ENCODE data around the gene ONECUT1. TPM values are rescaled to one million over a fixed set of nuclear protein-coding genes. Genes with fewer than 3 reads are reported as not detected.
A peak's percentile ranks its signal among the peaks of the same experiment; 100 is the strongest.

Gene ONECUT1
- total and polyA plus RNA-seq, 9 donors = 0.08 to 0.21 TPM; not detected in 7

DNA sequence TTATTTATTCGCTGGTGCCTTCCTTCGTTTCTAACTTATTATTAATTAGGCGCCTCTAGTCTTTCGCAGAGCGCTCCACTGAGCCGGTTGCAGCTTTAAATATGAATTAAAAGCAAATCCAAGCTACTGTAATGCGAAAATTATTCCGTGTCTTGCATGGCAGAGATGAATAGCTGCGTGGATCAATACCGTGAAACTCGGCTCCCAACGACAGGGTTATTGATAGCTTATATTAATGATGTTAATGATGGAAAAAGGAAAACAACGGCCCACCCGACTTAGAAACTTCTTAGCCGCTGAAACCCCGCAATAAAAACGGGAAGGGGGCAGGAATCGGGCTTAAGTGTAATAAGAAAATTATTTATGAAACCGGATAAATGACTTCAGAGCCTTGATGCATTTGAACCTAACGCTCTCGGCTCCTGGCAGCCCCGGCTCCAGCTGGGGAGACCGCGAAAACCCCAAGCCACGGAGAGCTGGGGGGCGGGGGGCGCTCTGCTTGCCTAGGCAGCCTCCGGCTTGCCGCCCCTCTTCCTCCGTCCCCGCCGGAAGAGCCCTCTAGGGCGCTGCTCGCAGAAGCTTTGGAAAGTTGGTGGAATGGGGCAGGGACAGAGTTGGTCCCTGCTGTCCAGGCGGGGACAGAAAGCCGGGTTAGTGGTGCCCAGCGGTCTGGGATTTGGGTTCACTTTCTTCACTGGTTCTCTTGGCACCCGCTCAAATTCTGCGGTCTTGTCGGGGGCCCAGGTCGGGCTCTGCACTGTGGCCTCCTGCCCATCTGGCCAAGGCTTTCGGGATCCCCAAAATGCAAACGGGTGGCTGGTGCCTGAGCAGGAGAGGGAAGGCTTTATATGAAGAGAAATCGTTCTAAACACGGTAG, 7.7 kb upstream of the ONECUT1 start:
- Histone ChIP-seq H3K9me3 (replicated peaks; ENCODE audit: control insufficient read depth, low read depth, low read length) (no peaks in the 10 kb centered on the region), H3K36me3 (ENCODE audit: control insufficient read depth, insufficient read depth, low read length) (no peaks in the 10 kb centered on the region), H3K4me1 (ENCODE audit: control insufficient read depth, insufficient read depth, low read length) (peaks cover 5% of the 10 kb centered on the region), H3K4me3 (ENCODE audit: low read length) (no peak overlapping the region), H3K27ac (ENCODE audit: low read length) (no peak overlapping the region), H3K27me3 (ENCODE audit: control insufficient read depth, insufficient read depth, low read length) (peaks cover 98% of the 10 kb centered on the region)
- no peak for DNase-seq
- WGBS (ENCODE audit: insufficient coverage) = 3% methylated on average over 28 of the region's 45 CpGs

DNA sequence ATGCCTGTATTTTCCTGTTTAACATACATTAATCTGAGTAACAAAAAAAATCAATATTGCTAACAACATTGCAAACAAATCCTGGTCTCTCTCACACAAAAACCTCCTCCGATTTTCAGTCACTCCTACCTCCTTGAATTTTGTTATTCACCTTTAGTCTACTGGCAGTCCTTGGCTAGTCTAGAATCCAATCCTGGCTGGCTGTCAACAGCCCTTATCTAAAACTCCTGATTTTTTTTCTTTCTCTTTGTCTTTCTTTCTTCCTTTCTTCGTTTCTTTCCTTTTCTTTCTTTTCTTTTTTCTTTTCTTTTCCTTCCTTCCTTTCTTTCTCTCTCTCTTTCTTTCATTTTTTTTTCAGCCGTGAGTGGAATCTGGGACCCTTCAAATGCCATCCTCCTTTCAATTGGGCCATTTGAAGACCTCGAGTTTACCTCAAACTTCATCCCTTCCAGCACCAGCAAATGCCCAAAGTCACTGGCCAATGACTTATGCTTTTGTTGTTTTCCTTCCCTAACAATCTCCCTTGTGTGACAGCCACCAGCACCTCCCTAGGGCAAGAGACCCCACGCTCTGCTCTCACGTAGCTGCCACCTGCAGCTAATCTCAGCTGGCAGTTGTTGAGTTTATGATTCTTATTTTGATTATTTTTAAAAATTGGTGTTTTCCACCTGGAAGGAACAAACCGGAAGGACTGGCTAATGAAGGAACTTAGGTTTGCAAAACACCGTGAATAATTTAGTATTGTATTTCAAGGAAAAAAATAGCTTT, 6.8 kb upstream of the ONECUT1 start:
- Histone ChIP-seq H3K27me3 (ENCODE audit: control insufficient read depth, insufficient read depth, low read length) (peaks cover 95% of the 10 kb centered on the region), H3K36me3 (ENCODE audit: control insufficient read depth, insufficient read depth, low read length) (no peaks in the 10 kb centered on the region), H3K4me1 (ENCODE audit: control insufficient read depth, insufficient read depth, low read length) (peaks cover 5% of the 10 kb centered on the region), H3K9me3 (replicated peaks; ENCODE audit: control insufficient read depth, low read depth, low read length) (no peaks in the 10 kb centered on the region), H3K27ac (ENCODE audit: low read length) (no peak overlapping the region), H3K4me3 (ENCODE audit: low read length) (no peak overlapping the region)
- 2% methylated on average over 4 of the region's 8 CpGs for WGBS (ENCODE audit: insufficient coverage)
- no peak for DNase-seq

DNA sequence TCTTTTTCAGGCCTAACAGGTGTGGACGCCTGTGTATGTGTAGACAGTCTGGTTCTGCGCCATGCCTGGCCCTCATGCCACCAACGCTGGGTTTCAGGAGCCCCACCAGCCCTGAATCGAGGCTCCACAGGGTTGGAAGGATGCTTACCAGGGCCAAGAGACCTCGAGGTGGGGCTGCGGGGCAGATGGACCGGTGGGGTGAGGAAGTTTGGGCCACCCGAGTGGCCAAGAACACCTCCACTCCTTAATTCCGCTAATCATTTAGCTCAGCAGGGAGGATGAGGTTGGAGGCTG, 6.0 kb upstream of the ONECUT1 start:
- Histone ChIP-seq H3K9me3 (replicated peaks; ENCODE audit: control insufficient read depth, low read depth, low read length) (no peaks in the 10 kb centered on the region), H3K36me3 (ENCODE audit: control insufficient read depth, insufficient read depth, low read length) (no peaks in the 10 kb centered on the region), H3K4me1 (ENCODE audit: control insufficient read depth, insufficient read depth, low read length) (peaks cover 7% of the 10 kb centered on the region), H3K4me3 (ENCODE audit: low read length) (no peak overlapping the region), H3K27me3 (ENCODE audit: control insufficient read depth, insufficient read depth, low read length) (peaks cover 95% of the 10 kb centered on the region), H3K27ac (ENCODE audit: low read length) (no peak overlapping the region)
- 5% methylated on average over 3 of the region's 9 CpGs for WGBS (ENCODE audit: insufficient coverage)
- no peak for DNase-seq

DNA sequence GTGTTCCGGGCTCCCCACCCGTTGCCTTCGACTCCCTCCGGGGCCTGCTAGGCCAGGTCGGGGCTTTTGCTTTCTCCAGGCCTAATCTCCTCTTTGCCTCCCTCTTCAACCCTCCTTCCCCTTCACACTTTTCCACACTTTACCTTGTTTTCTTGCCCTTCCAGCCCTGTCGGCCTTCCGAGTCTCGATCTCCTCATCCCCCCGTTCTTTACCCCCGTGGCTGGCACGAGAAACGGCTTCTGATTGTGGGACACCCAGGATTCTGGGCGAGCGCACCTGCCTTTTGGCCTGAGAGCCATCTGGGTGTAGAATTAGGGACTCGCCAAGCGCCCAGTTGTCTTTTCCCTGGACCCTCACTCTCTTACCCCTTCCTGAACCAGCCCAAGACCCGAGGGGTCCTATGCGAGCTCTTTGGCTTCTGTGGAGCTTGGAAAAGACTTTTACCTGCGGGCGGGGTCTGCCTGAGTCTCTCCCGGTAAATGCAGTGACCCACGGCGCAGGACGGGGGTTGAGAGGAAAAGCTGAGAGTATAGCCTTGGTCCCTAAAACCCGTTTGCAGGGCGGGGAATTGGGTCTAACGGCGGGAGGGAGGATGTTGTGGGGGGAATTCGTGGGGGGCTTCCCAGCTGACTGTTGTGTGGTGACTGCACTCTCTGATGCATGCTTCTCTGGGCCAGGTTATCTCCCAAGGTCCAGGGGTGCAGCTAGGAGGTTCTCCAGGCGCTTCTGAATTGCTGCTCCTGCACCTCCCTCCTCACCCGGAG, 5.5 kb upstream of the ONECUT1 start:
- Histone ChIP-seq H3K9me3 (replicated peaks; ENCODE audit: control insufficient read depth, low read depth, low read length) (no peaks in the 10 kb centered on the region), H3K4me1 (ENCODE audit: control insufficient read depth, insufficient read depth, low read length) (peaks cover 12% of the 10 kb centered on the region), H3K27me3 (ENCODE audit: control insufficient read depth, insufficient read depth, low read length) (peaks cover 95% of the 10 kb centered on the region), H3K36me3 (ENCODE audit: control insufficient read depth, insufficient read depth, low read length) (no peaks in the 10 kb centered on the region), H3K4me3 (ENCODE audit: low read length) (no peak overlapping the region), H3K27ac (ENCODE audit: low read length) (no peak overlapping the region)
- no peak for DNase-seq
- 2% methylated on average over 29 of the region's 31 CpGs for WGBS (ENCODE audit: insufficient coverage)

DNA sequence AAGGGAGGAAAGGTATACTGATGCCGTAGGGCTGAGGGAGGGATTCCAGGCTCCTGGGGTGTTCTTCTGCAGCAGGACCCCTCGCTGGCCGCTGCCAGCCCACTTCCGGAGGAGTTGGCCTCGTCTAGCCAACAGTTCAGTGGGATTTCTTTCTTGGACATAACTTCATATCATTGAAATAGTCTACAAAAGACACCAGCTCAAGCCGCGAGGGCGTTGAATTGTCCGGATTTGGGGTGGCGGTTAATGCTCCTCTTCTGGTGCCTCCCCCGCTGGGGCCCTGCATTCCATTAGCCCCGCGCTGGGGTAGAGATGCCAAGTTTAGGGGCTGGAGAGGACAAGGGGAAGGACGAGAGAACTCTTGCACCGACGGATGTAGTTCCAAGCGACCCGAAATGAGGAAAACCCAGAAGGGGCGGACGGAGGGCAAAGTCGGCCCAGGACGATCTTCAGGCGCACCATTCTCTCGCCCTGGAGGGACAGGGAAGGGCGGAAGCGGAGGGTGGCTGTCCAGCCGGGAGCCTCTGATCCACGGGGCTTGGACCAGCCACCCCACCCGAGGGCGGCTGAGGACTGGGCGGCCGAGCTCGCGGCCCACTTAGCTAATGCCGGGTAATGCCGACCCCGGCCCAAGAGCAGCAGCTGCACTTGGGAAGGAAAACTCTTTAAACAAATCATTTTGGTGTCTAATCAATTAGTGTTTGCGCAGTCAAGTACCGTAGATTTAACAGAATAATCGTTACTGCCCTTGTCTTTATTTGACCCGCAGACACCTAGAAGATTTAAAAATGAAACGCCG, 4.7 kb upstream of the ONECUT1 start:
- DNase-seq = no peak
- no peaks in the 10 kb centered on the region for H3K36me3 ChIP-seq (ENCODE audit: control insufficient read depth, insufficient read depth, low read length)
- peaks cover 95% of the 10 kb centered on the region for H3K27me3 ChIP-seq (ENCODE audit: control insufficient read depth, insufficient read depth, low read length)
- peaks cover 16% of the 10 kb centered on the region for H3K4me1 ChIP-seq (ENCODE audit: control insufficient read depth, insufficient read depth, low read length)
- no peak overlapping the region for H3K4me3 ChIP-seq (ENCODE audit: low read length)
- no peak overlapping the region for H3K27ac ChIP-seq (ENCODE audit: low read length)
- 1% methylated on average over 37 of the region's 43 CpGs for WGBS (ENCODE audit: insufficient coverage)
- no peaks in the 10 kb centered on the region for H3K9me3 ChIP-seq (replicated peaks; ENCODE audit: control insufficient read depth, low read depth, low read length)

DNA sequence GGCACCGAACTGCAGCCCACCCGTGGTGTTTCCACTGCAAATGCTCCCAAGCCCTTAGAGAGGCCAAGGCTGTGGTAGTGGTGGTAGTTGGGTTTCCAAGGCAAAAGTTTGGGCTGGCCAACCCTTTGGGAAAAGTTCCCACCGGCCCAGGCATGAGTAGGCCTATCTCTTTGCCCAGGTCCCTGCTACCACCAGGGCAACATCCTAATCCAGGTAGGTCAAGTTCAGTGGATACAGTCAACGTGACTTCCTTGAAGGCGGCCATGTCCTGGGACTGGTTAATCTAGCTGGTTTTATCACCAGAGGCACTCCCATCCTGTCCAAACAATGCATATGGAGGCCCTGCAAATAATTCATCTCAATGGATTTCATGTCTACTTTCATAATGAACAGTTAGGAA, 1.6 kb upstream of the ONECUT1 start:
- no peak overlapping the region for H3K4me3 ChIP-seq (ENCODE audit: low read length)
- no peaks in the 10 kb centered on the region for H3K36me3 ChIP-seq (ENCODE audit: control insufficient read depth, insufficient read depth, low read length)
- WGBS (ENCODE audit: insufficient coverage) = 7% methylated on average over 4 of the region's 5 CpGs
- no peak overlapping the region for H3K27ac ChIP-seq (ENCODE audit: low read length)
- H3K27me3 ChIP-seq (ENCODE audit: control insufficient read depth, insufficient read depth, low read length) = peaks cover 95% of the 10 kb centered on the region
- no peak for DNase-seq
- no peaks in the 10 kb centered on the region for H3K9me3 ChIP-seq (replicated peaks; ENCODE audit: control insufficient read depth, low read depth, low read length)
- peaks cover 25% of the 10 kb centered on the region for H3K4me1 ChIP-seq (ENCODE audit: control insufficient read depth, insufficient read depth, low read length)

DNA sequence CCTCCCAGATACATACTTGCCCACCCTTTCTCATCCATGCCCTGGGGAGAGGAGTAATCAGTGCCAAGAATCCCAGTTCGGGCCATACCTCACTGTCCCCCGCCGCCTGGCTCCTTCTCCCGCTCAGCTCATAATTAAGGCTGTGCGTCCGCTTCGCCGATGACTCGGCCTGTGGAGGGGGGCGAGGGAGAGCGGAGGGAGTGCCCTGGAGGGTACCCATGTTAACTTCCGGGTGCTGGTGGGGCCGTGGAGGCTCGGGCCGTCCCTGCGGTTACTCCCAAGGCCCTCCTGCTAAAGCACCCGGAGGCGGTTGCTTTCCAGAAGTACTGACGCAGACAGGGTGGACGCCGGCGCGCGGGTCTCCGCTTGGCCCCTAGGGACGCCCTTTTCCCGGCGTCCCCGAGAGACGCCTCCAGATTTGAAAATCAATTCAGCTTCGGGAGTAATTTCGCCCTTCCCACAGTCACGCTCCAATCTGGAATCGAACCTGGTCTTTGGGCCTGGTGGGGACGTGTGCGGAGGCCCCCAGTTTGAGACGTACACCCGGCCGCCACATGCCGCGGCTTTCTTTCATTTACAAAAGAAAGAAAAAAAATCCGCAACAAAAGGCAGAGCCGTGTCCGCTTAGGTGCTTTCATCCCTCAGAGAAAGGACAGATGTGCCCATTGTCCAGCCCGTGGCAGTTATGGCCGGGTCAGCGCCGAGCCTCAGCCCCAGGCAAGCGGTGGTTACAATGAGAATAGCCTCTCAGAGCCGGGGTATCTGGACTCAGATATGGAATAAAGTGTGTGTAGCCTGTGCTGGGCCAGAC, 1.0 kb upstream of the ONECUT1 start:
- H3K4me3 ChIP-seq (ENCODE audit: low read length) = peak overlapping the region; percentile 10
- H3K36me3 ChIP-seq (ENCODE audit: control insufficient read depth, insufficient read depth, low read length) = no peaks in the 10 kb centered on the region
- no peaks in the 10 kb centered on the region for H3K9me3 ChIP-seq (replicated peaks; ENCODE audit: control insufficient read depth, low read depth, low read length)
- H3K27ac ChIP-seq (ENCODE audit: low read length) = no peak overlapping the region
- peaks cover 25% of the 10 kb centered on the region for H3K4me1 ChIP-seq (ENCODE audit: control insufficient read depth, insufficient read depth, low read length)
- H3K27me3 ChIP-seq (ENCODE audit: control insufficient read depth, insufficient read depth, low read length) = peaks cover 95% of the 10 kb centered on the region
- no peak for DNase-seq
- WGBS (ENCODE audit: insufficient coverage) = 3% methylated on average over 42 of the region's 50 CpGs

DNA sequence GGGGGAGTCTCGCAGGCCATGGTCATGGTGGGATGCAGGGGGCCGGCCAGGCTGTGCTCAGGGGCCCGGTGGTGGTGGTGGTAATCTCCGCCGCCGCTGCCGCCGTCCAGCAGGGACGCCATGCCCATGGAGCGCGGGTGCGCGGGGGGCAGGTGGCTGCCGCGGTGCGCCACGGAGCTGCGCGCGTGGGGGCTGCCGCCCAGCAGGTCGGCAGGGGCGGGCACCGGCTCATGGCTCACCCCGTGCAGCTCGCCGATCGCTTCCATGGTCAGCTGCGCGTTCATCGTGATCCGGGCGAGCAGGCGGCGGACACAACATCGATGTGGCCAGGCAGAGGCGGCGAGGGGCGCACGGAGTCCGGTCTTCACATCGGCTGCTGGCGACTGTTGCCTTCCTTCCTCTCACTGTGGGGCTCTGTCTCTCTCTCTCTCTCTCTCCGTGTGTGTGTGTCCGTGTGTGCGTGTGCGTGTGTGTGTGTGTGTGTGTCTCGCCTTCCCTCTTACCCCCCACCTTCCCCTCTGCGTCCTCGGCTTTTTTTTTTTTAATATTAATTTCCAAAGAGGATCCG, 451 bp downstream of the ONECUT1 start:
- H3K9me3 ChIP-seq (replicated peaks; ENCODE audit: control insufficient read depth, low read depth, low read length) = no peaks in the 10 kb centered on the region
- no peak overlapping the region for H3K27ac ChIP-seq (ENCODE audit: low read length)
- H3K4me1 ChIP-seq (ENCODE audit: control insufficient read depth, insufficient read depth, low read length) = peaks cover 37% of the 10 kb centered on the region
- no peaks in the 10 kb centered on the region for H3K36me3 ChIP-seq (ENCODE audit: control insufficient read depth, insufficient read depth, low read length)
- peak overlapping the region; percentile 47 for H3K4me3 ChIP-seq (ENCODE audit: low read length)
- peaks cover 95% of the 10 kb centered on the region for H3K27me3 ChIP-seq (ENCODE audit: control insufficient read depth, insufficient read depth, low read length)
- peak; percentile 27 for DNase-seq
- WGBS (ENCODE audit: insufficient coverage) = under 1% methylated on average over 33 of the region's 51 CpGs

All from muscle of leg (tissue), 11 donors.